GM12873 (cell line): ENCODE results near the gene HS6ST2.

Source experiments
- TF ChIP-seq, protein P1 (sequence below): IDR thresholded peaks from 2 replicates; pipeline ENCODE4 v1.5.1; 2012; ENCODE audit warnings: low read depth, mild to moderate bottlenecking, moderate library complexity, low read length, control low read depth; ENCODE audit not compliant: insufficient read depth; ENCODE audit errors: missing control alignments

Gene HS6ST2

DNA sequence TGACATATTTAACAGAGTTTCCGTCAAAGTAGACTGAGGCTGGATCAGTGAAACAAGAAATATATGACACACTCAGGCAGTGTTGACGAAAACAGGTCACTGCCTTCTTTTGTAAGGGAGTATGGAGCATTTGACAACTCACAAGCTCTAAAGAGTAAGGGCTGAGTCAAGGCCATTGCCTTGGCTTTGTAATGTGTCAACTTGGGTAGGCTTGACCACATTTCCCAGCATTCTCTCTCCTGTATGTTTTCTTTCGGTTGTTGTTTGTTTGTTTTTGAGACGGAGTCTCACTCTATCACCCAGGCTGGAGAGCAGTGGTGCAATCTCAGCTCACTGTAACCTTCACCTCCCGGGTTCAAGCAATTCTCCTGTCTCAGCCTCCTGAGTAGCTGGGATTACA, 344.6 kb downstream of the HS6ST2 start:
- TF ChIP-seq, protein P1, sequence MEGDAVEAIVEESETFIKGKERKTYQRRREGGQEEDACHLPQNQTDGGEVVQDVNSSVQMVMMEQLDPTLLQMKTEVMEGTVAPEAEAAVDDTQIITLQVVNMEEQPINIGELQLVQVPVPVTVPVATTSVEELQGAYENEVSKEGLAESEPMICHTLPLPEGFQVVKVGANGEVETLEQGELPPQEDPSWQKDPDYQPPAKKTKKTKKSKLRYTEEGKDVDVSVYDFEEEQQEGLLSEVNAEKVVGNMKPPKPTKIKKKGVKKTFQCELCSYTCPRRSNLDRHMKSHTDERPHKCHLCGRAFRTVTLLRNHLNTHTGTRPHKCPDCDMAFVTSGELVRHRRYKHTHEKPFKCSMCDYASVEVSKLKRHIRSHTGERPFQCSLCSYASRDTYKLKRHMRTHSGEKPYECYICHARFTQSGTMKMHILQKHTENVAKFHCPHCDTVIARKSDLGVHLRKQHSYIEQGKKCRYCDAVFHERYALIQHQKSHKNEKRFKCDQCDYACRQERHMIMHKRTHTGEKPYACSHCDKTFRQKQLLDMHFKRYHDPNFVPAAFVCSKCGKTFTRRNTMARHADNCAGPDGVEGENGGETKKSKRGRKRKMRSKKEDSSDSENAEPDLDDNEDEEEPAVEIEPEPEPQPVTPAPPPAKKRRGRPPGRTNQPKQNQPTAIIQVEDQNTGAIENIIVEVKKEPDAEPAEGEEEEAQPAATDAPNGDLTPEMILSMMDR = no peak

DNA sequence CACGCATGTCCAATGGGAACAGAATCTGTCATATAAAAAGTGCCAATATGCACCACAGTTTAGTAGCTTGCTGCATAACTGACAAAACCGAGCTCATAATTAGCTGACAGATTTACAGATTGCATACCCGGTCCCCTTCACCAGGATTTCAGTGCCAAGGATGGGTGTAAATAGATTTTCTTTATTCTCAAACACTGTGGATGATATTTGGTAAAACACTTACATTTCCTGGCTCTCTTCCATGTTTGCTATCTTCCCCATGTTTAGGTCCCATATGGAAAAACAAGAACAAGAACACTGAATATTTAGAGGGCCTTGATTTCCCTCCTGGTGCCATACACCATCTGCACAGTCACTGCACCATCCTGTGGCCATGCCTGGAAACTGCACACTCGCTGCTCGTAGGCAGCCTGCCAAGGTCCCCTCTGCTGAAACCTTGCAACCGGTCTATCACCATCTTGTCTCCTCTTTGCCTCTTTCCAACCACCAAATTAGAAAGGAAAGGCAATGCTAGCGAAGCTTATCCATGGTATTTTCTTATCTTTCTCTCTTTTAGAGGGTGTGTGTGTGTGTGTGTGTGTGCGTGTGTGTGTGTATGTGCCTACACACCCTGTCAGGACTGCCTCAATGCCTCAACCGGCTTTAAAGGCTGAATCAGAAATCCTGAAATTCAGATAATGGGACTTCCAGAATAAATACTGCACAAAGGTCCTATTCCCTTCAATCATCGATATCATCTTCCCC, 345.4 kb downstream of the HS6ST2 start:
- TF ChIP-seq, protein P1 = peak; percentile 81

DNA sequence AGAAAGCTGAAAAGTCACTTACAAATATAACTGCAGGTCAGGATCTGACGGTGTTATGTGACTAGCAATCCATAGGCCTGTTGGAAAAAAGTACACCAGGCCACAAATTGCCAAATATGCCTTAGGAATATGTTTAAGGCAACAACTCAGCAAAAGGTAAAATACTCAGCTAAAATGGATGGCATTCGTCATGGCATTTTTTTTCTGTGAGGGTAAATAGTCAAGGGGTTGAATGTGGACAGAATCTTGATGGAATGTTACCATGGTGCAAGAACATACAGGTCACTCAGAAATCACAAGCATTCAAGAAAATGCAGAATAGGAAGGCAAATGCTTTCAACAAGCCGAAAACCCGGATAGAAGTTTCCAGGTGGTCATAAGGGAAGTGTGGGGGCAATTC, 347.9 kb downstream of the HS6ST2 start:
- TF ChIP-seq, protein P1 = no peak

DNA sequence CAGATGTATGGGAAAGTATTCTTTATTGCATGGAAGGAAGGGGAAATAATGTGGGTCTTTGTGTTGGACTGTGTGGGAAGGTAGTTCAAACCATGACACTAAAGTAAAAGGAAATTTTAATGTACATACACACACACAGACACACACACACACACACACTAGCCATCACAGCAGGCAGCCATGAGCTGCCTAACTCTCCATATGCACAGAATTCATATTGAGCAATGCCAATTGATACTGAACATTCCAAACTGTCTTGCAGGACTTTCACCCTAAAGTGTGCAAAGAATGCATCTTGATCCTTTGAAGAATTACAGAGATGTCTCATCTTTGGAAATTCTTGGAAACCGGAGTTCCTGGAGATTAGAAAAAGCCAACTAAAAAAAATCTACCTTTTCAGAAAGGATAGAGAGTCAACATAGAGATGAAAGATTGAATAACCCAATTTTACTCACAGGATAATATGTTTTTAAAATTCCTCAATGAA, 349.0 kb downstream of the HS6ST2 start:
- TF ChIP-seq, protein P1 = no peak

DNA sequence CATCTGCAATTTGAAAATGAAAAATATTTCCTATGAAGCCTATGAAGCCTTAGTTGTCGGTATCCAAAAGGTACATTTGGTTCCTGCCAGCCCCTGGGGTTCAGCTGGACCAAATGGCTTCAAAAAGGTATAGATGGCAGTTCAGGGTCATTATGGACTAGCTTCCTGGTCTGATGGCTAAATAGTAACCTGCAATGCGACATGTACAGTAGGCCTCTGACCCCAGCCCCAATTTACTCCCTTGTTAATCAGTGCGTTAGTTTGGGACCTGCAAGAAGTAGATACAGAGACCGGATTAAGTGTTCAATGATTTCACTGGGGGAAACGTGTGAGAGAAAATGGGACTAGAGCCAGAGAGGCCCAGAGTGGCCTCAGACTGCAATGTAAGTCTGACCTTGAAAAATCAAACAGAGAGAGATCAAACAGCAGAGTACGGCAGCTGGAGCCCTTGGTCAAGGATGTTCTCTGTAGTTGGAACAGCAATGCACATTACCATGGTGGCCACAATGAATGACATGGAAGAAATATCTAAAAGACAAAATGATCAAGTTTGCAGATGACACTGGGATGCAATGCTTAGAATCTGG, 354.6 kb downstream of the HS6ST2 start:
- TF ChIP-seq, protein P1 = no peak

DNA sequence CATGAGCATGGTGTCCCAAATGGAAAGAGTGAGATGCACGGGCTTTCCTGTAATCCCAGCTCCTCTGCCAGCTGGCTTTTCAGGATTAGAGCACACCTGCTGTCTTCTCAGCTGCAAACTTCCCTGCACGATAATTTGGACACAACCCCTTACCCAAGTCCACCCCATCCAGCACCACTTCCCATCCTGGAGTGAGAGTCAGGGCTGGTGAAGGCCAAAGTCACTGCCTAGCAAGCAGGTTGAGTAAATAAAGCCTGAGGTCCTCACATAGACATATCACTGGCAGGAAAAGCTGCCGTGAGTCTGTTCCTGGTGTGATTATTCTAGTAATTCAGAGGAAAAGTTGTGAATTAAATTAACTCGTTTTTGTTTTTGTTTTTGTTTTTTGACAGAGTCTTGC, 355.7 kb downstream of the HS6ST2 start:
- TF ChIP-seq, protein P1 = no peak

DNA sequence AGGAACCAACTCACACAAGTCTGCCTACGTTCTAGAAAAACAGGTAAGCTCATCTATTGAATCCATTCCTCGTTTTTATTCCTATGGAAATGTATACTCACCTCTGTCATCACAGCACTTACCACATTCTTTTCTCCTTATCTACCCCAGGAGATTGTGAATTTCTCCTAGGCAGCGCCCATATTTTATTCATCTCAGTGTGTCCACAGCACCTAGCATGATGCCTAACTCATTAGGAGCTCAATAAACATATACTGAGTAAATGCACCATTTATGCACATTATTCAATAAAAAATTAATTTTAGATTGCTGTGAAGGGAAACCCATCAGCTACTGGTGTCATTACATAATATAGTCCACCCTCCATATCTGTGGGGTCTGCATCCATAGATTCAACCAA, 363.4 kb downstream of the HS6ST2 start:
- TF ChIP-seq, protein P1 = no peak
